Measurements from ENCODE around the gene TBCC. TPM values are rescaled to one million over a fixed set of nuclear protein-coding genes. Genes with fewer than 3 reads are reported as not detected.

The TBCC gene
- total RNA-seq, 2 donors from 2014 or later: 18.8 to 21.4 TPM

DNA sequence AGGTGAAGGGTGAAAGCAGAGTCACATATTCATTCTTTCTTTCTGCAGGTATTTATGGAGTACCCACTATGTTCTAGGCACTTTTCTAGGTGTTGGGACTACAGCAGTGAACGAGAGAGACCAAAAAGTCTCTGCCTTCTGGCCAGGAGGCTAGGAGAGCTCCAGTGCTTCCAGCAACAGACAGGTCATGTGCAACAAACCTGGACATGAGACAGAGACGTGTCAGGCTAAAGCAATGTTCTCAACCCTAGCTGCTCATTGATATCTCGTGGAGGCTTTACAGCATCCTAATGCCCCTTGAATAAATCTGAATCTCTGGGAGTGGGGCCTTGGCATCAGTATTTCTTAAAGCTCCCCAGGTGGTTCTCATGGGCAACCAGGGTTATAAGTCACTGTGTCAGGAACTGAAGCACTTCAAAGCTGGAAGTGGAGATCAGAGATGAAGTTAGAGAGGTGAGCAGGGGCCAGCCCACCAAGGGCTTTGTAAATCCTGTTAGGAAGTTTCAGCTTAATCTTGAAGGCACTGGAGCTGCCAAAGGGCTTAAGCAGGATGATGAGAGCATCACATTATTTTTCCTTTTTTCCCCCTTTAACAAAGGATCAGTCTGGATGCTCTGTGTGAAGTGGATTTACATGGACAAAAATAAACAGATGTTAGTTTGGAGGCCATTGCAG is 13.0 kb upstream of the TBCC start:
- Histone ChIP-seq H3K36me3 (no peaks in the 10 kb centered on the region), H3K4me1 (no peaks in the 10 kb centered on the region), H3K27me3 (no peaks in the 10 kb centered on the region), H3K9me3 (no peaks in the 10 kb centered on the region), H3K4me3 (no peak overlapping the region), H3K27ac (no peak overlapping the region)
- TF ChIP-seq, protein P1, sequence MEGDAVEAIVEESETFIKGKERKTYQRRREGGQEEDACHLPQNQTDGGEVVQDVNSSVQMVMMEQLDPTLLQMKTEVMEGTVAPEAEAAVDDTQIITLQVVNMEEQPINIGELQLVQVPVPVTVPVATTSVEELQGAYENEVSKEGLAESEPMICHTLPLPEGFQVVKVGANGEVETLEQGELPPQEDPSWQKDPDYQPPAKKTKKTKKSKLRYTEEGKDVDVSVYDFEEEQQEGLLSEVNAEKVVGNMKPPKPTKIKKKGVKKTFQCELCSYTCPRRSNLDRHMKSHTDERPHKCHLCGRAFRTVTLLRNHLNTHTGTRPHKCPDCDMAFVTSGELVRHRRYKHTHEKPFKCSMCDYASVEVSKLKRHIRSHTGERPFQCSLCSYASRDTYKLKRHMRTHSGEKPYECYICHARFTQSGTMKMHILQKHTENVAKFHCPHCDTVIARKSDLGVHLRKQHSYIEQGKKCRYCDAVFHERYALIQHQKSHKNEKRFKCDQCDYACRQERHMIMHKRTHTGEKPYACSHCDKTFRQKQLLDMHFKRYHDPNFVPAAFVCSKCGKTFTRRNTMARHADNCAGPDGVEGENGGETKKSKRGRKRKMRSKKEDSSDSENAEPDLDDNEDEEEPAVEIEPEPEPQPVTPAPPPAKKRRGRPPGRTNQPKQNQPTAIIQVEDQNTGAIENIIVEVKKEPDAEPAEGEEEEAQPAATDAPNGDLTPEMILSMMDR (IDR thresholded peaks at IDR 0.05): no peak
- DNase-seq (ENCODE audit: low spot score): no peak

DNA sequence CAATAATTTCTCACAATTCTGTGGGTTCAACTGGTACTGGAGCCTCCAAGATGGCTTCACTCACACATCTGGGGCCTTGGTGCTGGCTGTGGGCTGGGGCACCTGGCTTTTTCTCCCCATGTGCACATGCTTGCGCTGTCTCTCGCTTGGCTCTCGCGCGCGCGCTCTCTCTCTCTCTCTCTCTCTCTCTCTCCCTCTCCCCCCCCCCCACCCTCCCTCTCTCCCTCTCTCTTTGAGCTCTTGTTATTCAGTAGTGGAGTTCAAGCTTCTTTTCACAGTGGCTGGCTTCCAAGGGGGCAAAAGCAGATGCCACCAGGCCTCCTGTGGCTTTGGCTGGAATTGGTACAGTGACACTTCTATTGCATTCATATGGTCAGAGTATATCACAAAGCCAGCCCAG is 10.8 kb upstream of the TBCC start:
- no peaks in the 10 kb centered on the region for H3K9me3 ChIP-seq
- H3K27me3 ChIP-seq: no peaks in the 10 kb centered on the region
- no peak overlapping the region for H3K27ac ChIP-seq
- no peak for DNase-seq (ENCODE audit: low spot score)
- H3K4me3 ChIP-seq: no peak overlapping the region
- no peaks in the 10 kb centered on the region for H3K36me3 ChIP-seq
- TF ChIP-seq, protein P1 (IDR thresholded peaks at IDR 0.05): no peak
- no peaks in the 10 kb centered on the region for H3K4me1 ChIP-seq

DNA sequence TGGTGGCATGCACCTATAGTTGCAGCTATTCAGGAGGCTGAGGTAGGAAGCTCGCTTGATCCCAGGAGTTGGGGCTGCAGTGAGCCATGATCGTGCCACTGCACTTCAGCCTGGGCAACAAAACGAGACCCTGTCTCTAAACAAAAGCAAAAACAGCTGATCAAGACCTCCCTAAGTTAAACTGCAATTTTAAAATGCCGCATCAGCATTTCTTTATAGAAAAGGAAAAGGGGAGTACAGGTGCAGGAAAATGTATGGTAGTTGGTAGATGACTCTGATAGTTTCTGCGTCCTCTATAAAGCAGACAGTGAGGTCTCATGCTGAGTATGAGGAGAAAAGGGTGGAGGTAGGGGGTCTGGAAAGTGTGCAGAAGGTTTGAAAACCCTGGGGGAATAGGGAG is 8.9 kb upstream of the TBCC start:
- no peaks in the 10 kb centered on the region for H3K4me1 ChIP-seq
- no peak overlapping the region for H3K4me3 ChIP-seq
- DNase-seq (ENCODE audit: low spot score): no peak
- H3K27ac ChIP-seq: no peak overlapping the region
- no peaks in the 10 kb centered on the region for H3K9me3 ChIP-seq
- TF ChIP-seq, protein P1 (IDR thresholded peaks at IDR 0.05): no peak
- H3K36me3 ChIP-seq: no peaks in the 10 kb centered on the region
- H3K27me3 ChIP-seq: no peaks in the 10 kb centered on the region

DNA sequence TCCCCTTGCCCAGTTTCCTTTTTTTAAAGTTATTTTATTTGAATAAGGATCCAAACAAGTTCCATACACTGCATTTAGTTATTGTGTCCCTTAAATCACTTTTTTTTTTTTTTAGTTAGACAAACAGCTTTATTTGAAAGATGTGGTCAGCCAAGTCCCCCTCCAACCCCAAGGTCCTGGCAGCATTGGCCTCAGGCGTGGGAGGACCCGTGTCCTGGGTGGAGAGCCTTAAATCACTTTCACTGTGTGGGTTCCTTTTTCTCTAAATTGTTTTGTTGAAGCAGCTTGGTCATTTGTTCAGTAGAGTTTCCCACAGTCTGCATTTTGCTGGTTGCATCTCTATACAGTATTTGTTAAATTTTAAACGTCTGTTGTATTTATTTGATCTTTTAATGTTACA is 5.2 kb upstream of the TBCC start:
- Histone ChIP-seq H3K4me1 (peaks cover 0 to 7% of the 10 kb centered on the region in 2 donors), H3K4me3 (no peak overlapping the region), H3K27ac (no peak overlapping the region), H3K36me3 (no peaks in the 10 kb centered on the region), H3K9me3 (no peaks in the 10 kb centered on the region), H3K27me3 (no peaks in the 10 kb centered on the region)
- no peak for DNase-seq (ENCODE audit: low spot score)
- TF ChIP-seq, protein P1 (IDR thresholded peaks at IDR 0.05): no peak

DNA sequence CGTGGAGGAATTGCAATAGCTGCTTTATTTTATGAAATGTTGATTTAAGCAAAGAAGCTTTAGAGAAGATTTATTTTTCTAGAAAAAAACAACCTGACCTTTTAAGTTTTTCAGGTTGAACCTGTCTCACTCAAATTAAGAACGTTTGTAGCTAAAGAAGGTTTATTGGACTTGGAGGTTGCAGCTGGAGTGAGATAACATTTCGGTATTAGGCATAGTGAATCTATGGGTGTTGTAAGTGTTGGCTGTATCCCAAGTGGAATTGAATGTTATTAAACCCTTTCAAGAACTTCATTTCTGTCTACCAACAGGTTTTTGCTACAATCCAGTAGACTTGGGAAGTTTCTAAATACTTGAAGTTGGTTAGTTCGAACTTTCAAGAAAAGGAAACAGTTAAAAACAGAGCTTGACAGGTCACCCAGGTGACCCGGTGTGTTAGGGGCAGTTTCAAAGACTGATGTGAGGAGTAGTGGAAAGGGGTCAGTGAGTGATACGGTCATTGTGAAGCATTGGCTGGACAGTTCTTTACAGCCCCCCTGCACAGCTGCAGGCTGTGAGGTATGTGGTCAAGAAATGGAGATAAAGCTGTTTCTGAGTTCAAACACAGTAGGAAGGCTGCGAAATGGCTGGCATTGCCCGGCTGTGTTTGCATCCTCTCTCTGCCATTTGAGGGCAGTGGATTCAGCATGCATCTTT is 2.4 kb upstream of the TBCC start:
- TF ChIP-seq, protein P1 (IDR thresholded peaks at IDR 0.05): no peak
- Histone ChIP-seq H3K27me3 (no peaks in the 10 kb centered on the region), H3K4me1 (peaks cover 0 to 26% of the 10 kb centered on the region in 2 donors), H3K4me3 (no peak overlapping the region), H3K9me3 (no peaks in the 10 kb centered on the region), H3K27ac (no peak overlapping the region), H3K36me3 (no peaks in the 10 kb centered on the region)
- no peak for DNase-seq (ENCODE audit: low spot score)

Data from right atrium auricular region (tissue), 2 donors.